ENCODE measurements around the gene ATN1. TPM values are rescaled to one million over a fixed set of nuclear protein-coding genes. Genes with fewer than 3 reads are reported as not detected.

The ATN1 gene
- total and polyA plus RNA-seq, 9 of the 15 experiments (the other 6 are each of a cell fraction or from before 2014, with no cell fraction given): 0.15 to 49.8 (median 2.7) TPM

DNA sequence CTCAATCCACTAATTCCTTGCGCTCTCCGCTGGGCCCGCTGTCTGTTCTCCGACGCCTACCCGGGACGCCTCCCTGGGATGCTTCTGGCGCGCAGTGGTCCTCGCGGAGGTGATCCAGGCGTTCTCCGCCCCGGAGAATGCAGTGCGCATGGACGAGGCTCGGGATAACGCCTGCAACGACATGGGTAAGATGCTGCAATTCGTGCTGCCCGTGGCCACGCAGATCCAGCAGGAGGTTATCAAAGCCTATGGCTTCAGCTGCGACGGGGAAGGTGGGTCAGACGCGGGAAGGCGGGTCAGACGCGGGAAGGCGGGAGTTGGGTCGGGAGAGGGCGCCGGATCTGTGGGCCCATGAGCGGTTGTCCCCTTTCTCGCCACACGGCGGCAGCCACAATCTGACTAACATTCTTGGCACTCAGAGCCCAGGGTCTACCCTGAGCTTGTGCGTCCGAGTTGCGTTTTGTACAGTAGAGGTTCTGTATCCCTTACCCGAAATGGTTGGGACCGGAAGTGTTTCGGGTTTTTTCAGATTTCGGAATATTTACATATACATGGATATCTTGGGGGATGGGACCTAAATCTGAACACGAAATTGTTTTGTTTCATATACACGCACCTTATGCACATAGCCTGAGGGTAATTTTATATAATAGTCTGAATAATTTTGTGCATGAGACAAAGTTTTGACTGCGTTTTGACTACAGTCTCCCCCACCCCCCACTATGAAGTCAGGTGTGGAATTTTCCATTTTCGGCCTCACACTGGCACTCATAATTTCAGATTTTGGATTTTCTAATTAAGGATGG is 16.8 kb downstream of the ATN1 start (continued):
- peak in 1 of 2 experiments; percentile 71; a peak in 1 of 4 replicates for TF ChIP-seq MAZ (CRISPR knock-in tag; conservative IDR thresholded peaks at IDR 0.05 in 1 of 2, IDR thresholded peaks at IDR 0.05 in 1 of 2)
- no peak for TF ChIP-seq RFX7 (CRISPR knock-in tag; IDR thresholded peaks at IDR 0.05)
- TF ChIP-seq MTA3 (IDR thresholded peaks at IDR 0.05; ENCODE audit: borderline replicate concordance): peak; percentile 58; the same call in 1 of the 2 replicates
- TF ChIP-seq SREBF2 (CRISPR knock-in tag; IDR thresholded peaks at IDR 0.05): no peak
- TF ChIP-seq FOXJ2 (tag; IDR thresholded peaks at IDR 0.05): no peak
- no peak for TF ChIP-seq STAT5B (CRISPR knock-in tag; IDR thresholded peaks at IDR 0.05)
- peak; percentile 100 for TF ChIP-seq RBM14 (IDR thresholded peaks at IDR 0.05; ENCODE audit: borderline replicate concordance, insufficient read depth, low read depth, low read length)
- TF ChIP-seq PCBP1 (IDR thresholded peaks at IDR 0.05; ENCODE audit: low read depth, low read length, poor library complexity, severe bottlenecking): peak; percentile 67
- TF ChIP-seq ZNF217 (CRISPR knock-in tag; IDR thresholded peaks at IDR 0.05): no peak
- TF ChIP-seq PTBP1 (IDR thresholded peaks at IDR 0.05; ENCODE audit: low read depth, low read length): peak; percentile 96; the same call in 1 of the 2 replicates
- TF ChIP-seq, protein P1, sequence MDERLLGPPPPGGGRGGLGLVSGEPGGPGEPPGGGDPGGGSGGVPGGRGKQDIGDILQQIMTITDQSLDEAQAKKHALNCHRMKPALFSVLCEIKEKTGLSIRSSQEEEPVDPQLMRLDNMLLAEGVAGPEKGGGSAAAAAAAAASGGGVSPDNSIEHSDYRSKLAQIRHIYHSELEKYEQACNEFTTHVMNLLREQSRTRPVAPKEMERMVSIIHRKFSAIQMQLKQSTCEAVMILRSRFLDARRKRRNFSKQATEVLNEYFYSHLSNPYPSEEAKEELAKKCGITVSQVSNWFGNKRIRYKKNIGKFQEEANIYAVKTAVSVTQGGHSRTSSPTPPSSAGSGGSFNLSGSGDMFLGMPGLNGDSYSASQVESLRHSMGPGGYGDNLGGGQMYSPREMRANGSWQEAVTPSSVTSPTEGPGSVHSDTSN (CRISPR knock-in tag; IDR thresholded peaks at IDR 0.05; ENCODE audit: low read depth): no peak
- TF ChIP-seq, protein P1 (tag; conservative IDR thresholded peaks at IDR 0.05; ENCODE audit: low read depth): no peak

Measured in K562 (cell line).